HG02571 (cell line): ENCODE results near the gene MLYCD.
"Not testable (repeated sequence)": the region's sequence is repeated elsewhere in the genome, so short reads cannot be mapped to it uniquely, and the experiment has no call there.

Experiments used
- ATAC-seq: cut with Tn5 transposase; IDR thresholded peaks from one replicate; pipeline ENCODE4 v1.9.1; 2021; ENCODE audit warnings: mild to moderate bottlenecking, moderate library complexity; ENCODE audit not compliant: unreplicated experiment

MLYCD gene

GRCh38 chr16:83939266-83939855 lies 40.4 kb downstream of the MLYCD start:
- ATAC-seq: no peak

GRCh38 chr16:83940119-83940518 lies 41.2 kb downstream of the MLYCD start:
- no peak for ATAC-seq

- no peak for ATAC-seq
Observed at GRCh38 chr16:83940630-83941378, 41.9 kb downstream of the MLYCD start.

- ATAC-seq: not testable (repeated sequence)
Observed at GRCh38 chr16:83941546-83941945, 42.6 kb downstream of the MLYCD start.

GRCh38 chr16:83942074-83942473 lies 43.2 kb downstream of the MLYCD start:
- no peak for ATAC-seq

- no peak for ATAC-seq
Observed at GRCh38 chr16:83942815-83943515, 44.0 kb downstream of the MLYCD start.

GRCh38 chr16:83943516-83944050 lies 44.7 kb downstream of the MLYCD start:
- no peak for ATAC-seq

- ATAC-seq: no peak
Observed at GRCh38 chr16:83945587-83945986, 46.7 kb downstream of the MLYCD start.

GRCh38 chr16:83946154-83946780 lies 47.4 kb downstream of the MLYCD start:
- no peak for ATAC-seq

GRCh38 chr16:83946781-83947566 lies 48.1 kb downstream of the MLYCD start:
- no peak for ATAC-seq

- ATAC-seq: no peak
Observed at GRCh38 chr16:83947642-83948234, 48.8 kb downstream of the MLYCD start.

- no peak for ATAC-seq
Observed at GRCh38 chr16:83948914-83949723, 50.2 kb downstream of the MLYCD start.

- ATAC-seq: no peak
Observed at GRCh38 chr16:83949724-83950001, 50.7 kb downstream of the MLYCD start.

GRCh38 chr16:83950862-83951399 lies 52.0 kb downstream of the MLYCD start:
- not testable (repeated sequence) for ATAC-seq

- no peak for ATAC-seq
Observed at GRCh38 chr16:83951544-83951943, 52.6 kb downstream of the MLYCD start.

GRCh38 chr16:83952587-83952939 lies 53.6 kb downstream of the MLYCD start:
- ATAC-seq: no peak

- ATAC-seq: peak; percentile 68
Observed at GRCh38 chr16:83952940-83953795, 54.3 kb downstream of the MLYCD start, which contains the start of gene OSGIN1. Gene OSGIN1 (plus strand): TSS chr16:83953240. CDS start chr16:83957672, 4,432 bp downstream.
